Liver (tissue), 3 donors: ENCODE measurements around the gene NDFIP1.

ENCODE experiments used
- GABPA ChIP-seq, 2 donors: IDR thresholded peaks in 1 of 2; conservative IDR thresholded peaks in 1 of 2; 2 replicates each; pipeline ENCODE4 v1.6.1; 2016; ENCODE audit warnings: antibody characterized with exemption in 2 of 2, mild to moderate bottlenecking in 1 of 2, moderate library complexity in 1 of 2
- MAX ChIP-seq: IDR thresholded peaks from 2 replicates; pipeline ENCODE4 v1.6.1; 2016; ENCODE audit warnings: antibody characterized with exemption
- TAF1 ChIP-seq: conservative IDR thresholded peaks from 2 replicates; pipeline ENCODE4 v1.6.1; 2016; ENCODE audit warnings: antibody characterized with exemption, mild to moderate bottlenecking
- TF ChIP-seq, protein P1 (sequence below): fragments of 150-350 bp; IDR thresholded peaks from 2 replicates; pipeline ENCODE4 v1.5.1; 2017; ENCODE audit warnings: improper control_type of control experiment, low read depth, low read length; ENCODE audit not compliant: missing input control
- TF ChIP-seq, protein P2 (sequence below): IDR thresholded peaks from 2 replicates; pipeline ENCODE4 v1.6.1; 2016; ENCODE audit warnings: antibody characterized with exemption
- donor health status: healthy.
- donor health status: healthy.

DNA sequence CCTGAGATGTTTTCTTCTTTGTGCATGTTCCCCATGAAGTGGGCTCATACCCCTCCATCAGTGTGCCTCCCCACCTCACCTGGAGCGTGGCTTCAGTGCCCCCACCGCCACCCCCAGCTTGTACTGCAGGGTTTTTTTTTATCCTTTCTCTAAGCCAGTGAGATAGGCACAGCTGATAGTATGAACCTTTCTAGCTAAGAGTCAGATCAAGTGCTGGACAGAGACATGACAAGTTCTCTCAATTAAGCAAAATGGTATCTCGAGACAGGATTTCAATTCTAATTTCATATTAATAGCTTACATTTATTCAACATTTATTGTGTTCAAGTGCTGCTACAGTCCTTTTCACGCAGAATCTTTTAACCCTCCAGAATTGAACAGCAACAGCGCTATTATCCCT, 55.7 kb downstream of the NDFIP1 start:
- TF ChIP-seq MAX (no peak), GABPA (IDR thresholded peaks at IDR 0.05 in 1 of 2, conservative IDR thresholded peaks at IDR 0.05 in 1 of 2) (no peak), TAF1 (no peak)
- TF ChIP-seq, protein P1, sequence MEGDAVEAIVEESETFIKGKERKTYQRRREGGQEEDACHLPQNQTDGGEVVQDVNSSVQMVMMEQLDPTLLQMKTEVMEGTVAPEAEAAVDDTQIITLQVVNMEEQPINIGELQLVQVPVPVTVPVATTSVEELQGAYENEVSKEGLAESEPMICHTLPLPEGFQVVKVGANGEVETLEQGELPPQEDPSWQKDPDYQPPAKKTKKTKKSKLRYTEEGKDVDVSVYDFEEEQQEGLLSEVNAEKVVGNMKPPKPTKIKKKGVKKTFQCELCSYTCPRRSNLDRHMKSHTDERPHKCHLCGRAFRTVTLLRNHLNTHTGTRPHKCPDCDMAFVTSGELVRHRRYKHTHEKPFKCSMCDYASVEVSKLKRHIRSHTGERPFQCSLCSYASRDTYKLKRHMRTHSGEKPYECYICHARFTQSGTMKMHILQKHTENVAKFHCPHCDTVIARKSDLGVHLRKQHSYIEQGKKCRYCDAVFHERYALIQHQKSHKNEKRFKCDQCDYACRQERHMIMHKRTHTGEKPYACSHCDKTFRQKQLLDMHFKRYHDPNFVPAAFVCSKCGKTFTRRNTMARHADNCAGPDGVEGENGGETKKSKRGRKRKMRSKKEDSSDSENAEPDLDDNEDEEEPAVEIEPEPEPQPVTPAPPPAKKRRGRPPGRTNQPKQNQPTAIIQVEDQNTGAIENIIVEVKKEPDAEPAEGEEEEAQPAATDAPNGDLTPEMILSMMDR = no peak
- TF ChIP-seq, protein P2, sequence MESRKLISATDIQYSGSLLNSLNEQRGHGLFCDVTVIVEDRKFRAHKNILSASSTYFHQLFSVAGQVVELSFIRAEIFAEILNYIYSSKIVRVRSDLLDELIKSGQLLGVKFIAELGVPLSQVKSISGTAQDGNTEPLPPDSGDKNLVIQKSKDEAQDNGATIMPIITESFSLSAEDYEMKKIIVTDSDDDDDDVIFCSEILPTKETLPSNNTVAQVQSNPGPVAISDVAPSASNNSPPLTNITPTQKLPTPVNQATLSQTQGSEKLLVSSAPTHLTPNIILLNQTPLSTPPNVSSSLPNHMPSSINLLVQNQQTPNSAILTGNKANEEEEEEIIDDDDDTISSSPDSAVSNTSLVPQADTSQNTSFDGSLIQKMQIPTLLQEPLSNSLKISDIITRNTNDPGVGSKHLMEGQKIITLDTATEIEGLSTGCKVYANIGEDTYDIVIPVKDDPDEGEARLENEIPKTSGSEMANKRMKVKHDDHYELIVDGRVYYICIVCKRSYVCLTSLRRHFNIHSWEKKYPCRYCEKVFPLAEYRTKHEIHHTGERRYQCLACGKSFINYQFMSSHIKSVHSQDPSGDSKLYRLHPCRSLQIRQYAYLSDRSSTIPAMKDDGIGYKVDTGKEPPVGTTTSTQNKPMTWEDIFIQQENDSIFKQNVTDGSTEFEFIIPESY = no peak
